ENCODE data around the gene PHB1.

DNA sequence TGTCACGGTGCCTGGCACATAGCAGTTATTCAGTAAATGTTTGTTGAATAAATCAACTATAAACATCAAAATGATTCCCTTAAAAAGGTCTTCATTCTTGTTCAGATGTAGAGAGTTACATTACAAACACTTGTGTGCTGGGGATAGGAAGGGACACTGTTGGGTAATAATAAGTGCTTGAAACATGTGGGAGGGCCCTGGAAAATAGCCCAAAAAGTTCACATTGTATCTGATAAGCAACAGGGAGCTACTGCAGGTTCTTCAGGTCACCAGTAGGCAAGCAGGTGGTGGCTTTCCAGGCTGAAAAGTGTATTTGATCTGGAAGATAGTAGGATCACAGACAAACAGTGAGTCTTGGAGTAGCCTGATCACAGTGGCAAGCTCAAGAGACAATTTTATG is 33.6 kb downstream of the PHB1 start:
- TF ChIP-seq ZNF274 (IDR thresholded peaks at IDR 0.05; ENCODE audit: borderline replicate concordance, extremely low read depth, low read length) = no peak
- TF ChIP-seq SIN3A (conservative IDR thresholded peaks at IDR 0.05 in 1 of 2, IDR thresholded peaks at IDR 0.05 in 1 of 2; ENCODE audit: low read depth in 1 of 2, low read length in 2 of 2) = no peak
- no peak for TF ChIP-seq YY1 (IDR thresholded peaks at IDR 0.05; ENCODE audit: low read depth, low read length)
- TF ChIP-seq RBBP5 (IDR thresholded peaks at IDR 0.05; ENCODE audit: borderline replicate concordance, low read depth, low read length) = no peak
- no peak for TF ChIP-seq CREB1 (IDR thresholded peaks at IDR 0.05)
- no peak for TF ChIP-seq JUND (IDR thresholded peaks at IDR 0.05; ENCODE audit: low read length)
- no peak for TF ChIP-seq ASH2L (IDR thresholded peaks at IDR 0.05; ENCODE audit: low read length)
- no peak for TF ChIP-seq CTCF (IDR thresholded peaks at IDR 0.05; ENCODE audit: control extremely low read depth in 1 of 3, insufficient read depth in 1 of 3, low read depth in 1 of 3, low read length in 3 of 3)
- TF ChIP-seq, protein P1, sequence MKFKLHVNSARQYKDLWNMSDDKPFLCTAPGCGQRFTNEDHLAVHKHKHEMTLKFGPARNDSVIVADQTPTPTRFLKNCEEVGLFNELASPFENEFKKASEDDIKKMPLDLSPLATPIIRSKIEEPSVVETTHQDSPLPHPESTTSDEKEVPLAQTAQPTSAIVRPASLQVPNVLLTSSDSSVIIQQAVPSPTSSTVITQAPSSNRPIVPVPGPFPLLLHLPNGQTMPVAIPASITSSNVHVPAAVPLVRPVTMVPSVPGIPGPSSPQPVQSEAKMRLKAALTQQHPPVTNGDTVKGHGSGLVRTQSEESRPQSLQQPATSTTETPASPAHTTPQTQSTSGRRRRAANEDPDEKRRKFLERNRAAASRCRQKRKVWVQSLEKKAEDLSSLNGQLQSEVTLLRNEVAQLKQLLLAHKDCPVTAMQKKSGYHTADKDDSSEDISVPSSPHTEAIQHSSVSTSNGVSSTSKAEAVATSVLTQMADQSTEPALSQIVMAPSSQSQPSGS (IDR thresholded peaks at IDR 0.05; ENCODE audit: low read length) = no peak
- TF ChIP-seq KDM1A (IDR thresholded peaks at IDR 0.05; ENCODE audit: borderline replicate concordance, low read length) = no peak
- no peak for TF ChIP-seq POLR2A (IDR thresholded peaks at IDR 0.05; ENCODE audit: control extremely low read depth in 1 of 2, low read depth in 2 of 2, low read length in 2 of 2)
- TF ChIP-seq CEBPB (IDR thresholded peaks at IDR 0.05; ENCODE audit: low read depth, low read length) = no peak
- TF ChIP-seq EP300 (IDR thresholded peaks at IDR 0.05; ENCODE audit: borderline replicate concordance in 1 of 2, low read depth in 2 of 2, low read length in 2 of 2) = no peak
- no peak for TF ChIP-seq TCF12 (IDR thresholded peaks at IDR 0.05; ENCODE audit: low read depth, low read length)
